ENCODE data around the gene ZNF197.
"Not testable (repeated sequence)": the region's sequence is repeated elsewhere in the genome, so short reads cannot be mapped to it uniquely, and the experiment has no call there.

The ZNF197 gene

DNA sequence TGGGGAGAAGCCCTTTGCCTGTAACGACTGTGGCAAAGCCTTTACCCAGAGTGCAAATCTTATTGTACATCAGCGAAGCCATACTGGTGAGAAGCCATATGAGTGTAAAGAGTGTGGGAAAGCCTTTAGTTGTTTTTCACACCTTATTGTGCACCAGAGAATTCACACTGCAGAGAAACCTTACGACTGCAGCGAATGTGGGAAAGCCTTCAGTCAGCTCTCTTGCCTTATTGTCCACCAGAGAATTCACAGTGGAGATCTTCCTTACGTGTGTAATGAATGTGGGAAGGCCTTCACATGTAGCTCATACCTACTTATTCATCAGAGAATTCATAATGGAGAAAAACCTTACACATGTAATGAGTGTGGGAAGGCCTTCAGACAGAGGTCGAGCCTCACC is 34.6 kb downstream of the ZNF197 start:
- DNase-seq (ENCODE audit: insufficient read length, low spot score) (no peak), FAIRE-seq (no peak)

DNA sequence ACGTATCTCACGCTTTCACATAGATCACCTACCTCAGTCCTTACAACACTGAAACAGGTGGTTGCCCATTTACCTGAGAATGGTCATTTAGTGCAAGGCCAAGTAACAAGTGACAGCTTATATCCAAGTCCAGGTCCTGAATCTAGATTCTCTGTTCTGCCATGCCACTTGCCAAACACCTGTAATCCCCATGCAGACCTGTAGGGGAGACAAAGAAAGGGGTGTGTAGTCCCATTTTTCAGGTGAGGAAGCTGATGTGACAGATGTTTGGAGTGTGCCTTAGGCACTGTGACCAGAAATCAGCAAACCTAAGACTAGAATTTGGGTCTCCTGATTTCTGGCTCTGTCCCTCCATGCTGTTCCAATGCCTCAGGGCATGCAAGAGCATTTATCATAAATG is 36.4 kb downstream of the ZNF197 start:
- DNase-seq (ENCODE audit: insufficient read length, low spot score) = no peak

DNA sequence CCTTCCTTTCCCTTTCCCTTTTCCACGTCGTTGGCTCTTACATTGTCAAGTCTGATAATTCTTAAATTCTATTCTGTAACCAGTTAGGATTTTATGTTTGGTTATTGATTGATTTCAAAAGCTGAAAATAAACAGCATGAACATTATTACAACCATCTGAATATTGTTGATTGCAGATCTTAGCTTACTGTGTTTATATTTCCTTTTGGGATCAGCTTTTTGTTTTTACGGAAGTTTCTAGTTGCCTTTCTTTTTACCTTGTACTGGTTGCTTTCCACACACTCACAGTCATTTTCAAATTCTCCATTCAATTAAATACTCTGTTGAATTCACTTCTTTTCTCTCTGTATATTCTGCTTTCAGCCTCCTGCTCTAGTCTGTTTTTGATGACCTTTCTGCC is 40.3 kb downstream of the ZNF197 start:
- DNase-seq (ENCODE audit: insufficient read length, low spot score) (no peak), FAIRE-seq (no peak)

More for the DNA sequence above, 36.4 kb downstream of the ZNF197 start:
- no peak for FAIRE-seq

DNA sequence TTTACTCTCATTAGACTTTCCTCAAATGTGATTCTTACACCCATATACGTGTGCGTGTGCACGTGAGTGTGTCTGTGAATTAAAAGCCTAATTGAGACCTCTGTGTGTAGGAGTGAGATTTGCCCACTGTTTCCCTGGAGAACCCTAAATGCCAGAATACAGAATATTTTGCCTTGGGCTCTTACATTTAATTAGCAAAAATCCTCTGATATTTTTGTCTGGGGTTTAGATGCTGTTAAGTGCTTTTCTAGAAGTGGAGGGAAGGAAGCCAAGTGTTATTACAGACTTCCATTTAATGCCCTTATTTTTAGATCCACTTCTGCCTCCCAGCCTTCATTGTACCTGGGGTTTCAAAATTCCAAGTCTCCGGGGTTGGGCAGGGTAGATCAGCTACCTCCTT is 41.5 kb downstream of the ZNF197 start:
- no peak for FAIRE-seq
- DNase-seq (ENCODE audit: insufficient read length, low spot score) = no peak

DNA sequence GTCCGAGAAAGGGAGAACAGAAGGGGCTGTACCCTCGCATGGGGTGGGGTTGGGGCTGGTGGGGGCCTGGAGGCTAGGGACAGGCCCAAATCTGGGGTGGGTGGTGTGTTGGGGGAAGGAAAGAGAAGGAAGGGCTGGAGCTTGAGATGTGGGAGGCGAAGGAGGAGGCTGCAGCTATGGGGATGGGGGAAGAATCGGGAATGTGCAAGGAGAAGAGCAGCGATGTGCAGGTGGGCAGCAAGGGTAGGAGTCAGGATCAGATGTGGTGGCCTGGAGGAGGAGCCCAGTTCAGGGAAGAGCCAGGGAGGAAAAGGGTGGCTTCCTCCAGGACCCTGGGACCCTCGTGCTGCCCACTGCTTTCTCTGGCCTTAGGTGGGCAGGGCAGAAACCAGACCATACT is 44.9 kb downstream of the ZNF197 start:
- no peak for FAIRE-seq

DNA sequence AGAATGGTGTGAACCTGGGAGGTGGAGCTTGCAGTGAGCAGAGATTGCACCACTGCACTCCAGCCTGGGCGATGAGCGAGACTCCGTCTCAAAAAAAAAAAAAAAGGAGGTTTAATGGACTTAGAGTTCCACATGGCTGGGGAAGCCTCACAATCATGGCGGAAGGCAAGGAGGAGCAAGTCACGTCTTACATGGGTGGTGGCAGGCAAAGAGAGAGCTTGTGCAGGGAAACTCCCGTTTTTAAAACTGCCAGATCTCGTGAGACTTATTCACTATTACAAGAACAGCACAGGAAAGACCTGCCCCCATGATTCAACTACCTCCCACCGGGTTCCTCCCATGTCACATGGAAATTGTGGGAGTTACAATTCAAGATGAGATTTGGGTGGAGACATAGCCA is 48.6 kb downstream of the ZNF197 start:
- DNase-seq (ENCODE audit: insufficient read length, low spot score); FAIRE-seq: not testable (repeated sequence)

More for the DNA sequence above, 44.9 kb downstream of the ZNF197 start:
- DNase-seq (ENCODE audit: insufficient read length, low spot score) = no peak

DNA sequence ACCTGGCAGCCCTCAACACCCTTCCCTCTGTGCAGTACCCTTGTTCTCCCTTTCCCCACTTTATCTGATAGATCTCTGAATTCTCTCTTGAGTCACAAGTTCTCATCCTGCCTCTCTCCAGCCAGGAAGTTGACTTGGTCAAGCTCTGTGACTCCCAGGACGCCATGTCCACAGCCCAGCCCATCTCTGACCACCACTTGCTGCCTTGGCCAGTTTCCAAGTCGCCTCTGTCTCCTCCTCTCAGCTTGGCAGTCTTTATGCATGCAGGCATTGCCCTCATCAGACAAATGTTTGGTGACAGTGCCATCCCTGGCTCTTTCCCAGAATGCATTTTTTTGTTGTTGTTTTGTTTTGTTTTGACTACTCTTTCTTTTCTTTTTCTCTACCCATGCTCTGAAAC is 49.4 kb downstream of the ZNF197 start:
- DNase-seq (ENCODE audit: insufficient read length, low spot score) = no peak
- FAIRE-seq = no peak

DNA sequence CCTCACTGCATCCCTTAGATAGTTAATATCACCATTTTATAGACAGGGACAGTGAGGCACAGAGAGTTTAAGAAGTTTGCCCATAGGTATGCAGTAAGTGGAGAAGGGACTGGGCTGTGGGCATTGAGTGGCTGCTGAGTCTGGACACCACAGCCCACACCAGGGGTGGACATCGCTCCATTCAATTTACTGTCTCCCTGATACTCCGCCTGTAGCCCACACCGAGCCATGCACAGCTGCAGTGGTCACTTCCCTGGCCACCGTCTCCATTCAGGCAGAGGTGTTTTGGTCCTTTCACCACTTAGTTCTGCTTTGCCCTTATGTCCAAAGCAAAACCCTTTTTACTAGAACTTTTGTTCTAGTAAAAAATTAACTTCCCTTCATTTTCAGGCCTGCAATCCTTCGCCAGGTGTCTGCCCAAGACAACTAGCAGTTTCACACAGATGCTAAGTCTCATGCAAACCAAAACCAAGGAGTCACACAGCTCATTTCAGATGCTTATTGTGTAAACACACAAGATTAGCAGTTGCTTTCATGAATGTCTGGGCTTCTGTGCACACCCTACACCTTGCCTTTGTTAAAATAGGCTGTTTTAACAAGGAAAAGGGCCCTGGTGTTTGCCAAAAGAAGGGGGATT is 53.8 kb downstream of the ZNF197 start:
- peak; percentile 27 for DNase-seq (ENCODE audit: insufficient read length, low spot score)
- FAIRE-seq = peak; percentile 33

DNA sequence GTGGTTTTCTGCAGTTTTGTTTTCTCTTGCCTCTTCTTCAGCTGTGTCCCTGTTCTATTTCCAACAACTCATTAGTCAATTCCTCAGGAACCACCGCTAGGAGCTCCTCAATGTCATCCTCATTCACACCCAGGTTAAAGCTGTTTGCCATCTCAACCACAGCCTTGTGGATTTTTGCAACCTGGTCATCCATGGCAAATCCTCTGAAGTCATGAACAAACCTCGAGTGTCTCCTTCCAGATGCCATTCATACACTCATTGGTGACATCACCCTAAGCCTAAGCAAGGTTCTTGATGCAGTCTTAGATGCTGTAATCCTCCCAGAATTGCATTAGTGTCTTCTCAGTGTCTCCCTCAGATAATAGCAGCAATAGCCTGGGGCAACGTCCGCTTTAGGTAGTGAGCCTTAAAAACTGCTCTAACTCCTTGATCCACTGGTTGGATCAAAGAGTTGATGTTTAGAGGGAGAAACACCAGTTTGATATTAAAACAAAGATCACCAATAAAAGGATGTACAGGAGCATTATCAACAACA is 56.2 kb downstream of the ZNF197 start:
- DNase-seq (ENCODE audit: insufficient read length, low spot score) = no peak
- FAIRE-seq = no peak

DNA sequence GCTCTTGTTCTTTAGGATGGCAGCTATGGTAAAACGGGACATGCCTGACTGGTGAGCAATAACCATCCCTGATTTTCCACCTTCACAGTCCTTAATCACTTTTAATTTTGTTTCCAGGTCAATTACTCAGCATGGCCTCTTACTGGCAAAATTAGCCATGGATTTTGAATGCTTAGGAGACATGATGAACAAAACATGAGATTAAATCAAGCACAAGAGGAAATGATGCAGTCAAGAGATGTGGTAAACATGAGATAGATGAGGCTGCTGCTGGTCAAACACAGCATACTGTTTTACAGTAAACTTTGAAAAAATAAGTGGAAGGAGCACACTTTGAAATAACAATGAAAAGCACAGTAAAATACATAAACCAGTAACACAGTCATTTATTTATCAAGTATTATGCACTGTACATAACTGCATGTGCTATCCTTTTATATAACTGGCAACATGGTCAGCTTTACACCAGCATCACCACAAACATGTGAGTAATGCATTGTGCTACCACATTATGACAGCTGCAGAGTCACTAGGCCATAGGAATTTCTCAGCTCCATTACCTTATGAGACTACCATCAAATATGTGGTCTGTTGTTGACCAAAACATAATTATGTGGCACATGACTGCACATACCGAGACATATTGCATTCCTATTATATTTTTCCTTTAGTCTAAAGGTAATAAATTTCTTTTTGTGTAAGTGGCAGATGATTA is 57.5 kb downstream of the ZNF197 start:
- DNase-seq (ENCODE audit: insufficient read length, low spot score) (no peak), FAIRE-seq (no peak)

DNA sequence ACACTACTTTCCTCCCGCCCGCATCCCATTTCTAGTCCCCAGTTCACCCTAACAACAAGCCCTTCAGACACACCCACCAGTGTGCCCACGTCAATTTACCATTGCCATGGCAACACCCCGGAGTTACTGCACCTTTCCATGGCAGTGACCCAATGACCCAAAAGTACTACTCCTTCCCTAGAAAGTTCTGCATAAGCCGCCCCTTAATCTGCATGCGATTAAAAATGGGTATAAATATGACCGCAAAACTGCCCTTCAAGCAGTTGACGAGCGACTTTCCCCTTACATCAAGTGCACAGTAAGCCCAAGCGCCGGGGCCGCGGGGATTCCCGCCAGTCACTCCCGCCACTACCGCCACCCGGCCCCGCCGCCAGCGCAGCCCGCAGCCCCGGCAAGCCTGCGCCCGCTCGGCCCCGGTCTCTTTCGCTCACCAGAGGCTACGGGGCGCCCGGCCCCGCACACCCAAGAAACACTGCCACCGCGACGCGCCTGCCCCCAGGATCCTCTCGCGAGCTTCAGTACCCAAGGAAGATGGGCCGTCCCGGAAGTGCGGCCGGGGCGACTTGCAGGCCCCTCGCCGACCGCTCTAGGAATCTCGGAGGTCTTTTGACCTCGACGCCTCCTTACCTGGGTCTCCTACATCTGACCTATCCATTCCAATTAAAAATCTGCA is 60.4 kb downstream of the ZNF197 start:
- DNase-seq (ENCODE audit: insufficient read length, low spot score) (peak; percentile 66), FAIRE-seq (peak; percentile 48)

DNA sequence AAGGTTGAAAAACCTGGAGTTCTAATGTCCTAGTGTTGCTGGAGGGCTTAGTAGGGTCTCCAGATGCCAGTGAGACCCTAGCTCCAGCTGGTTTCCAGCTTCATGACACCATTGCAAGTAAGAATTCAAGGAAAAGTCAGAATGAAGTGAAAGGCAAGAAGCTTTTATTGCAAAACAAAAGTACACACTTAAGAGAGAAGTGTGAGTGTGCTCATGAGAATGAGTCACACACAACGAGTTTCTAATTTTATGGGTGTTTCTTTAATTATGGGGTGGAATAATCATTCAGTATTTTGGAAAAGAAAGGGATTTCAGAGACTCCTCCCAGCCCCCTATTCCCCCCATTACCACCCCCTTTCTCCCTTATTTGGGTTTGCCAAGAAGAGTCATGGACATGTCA is 63.1 kb downstream of the ZNF197 start:
- DNase-seq (ENCODE audit: insufficient read length, low spot score) (no peak), FAIRE-seq (no peak)

All from GM19239 (cell line).